Thyroid gland (tissue), 4 donors: ENCODE results near the gene UBE2A.

Experiments used
- CTCF ChIP-seq, 6 experiments: fragments of 200-600 bp in 3 of 6; fragments of 450-650 bp in 3 of 6; sonication (generic) in 3 of 6; IDR thresholded peaks; one replicate each; pipeline ENCODE4 v1.5.1; 2016 to 2019; ENCODE audit warnings: antibody characterized with exemption in 6 of 6, mild to moderate bottlenecking in 2 of 6, inconsistent platforms in 1 of 6, moderate library complexity in 1 of 6
- POLR2A ChIP-seq, 2 donors: fragments of 450-650 bp; IDR thresholded peaks; one replicate each; pipeline ENCODE4 v1.6.1; 2017; ENCODE audit warnings: antibody characterized with exemption in 2 of 2, mild to moderate bottlenecking in 2 of 2, moderate library complexity in 1 of 2

- TF ChIP-seq POLR2A (IDR thresholded peaks at IDR 0.05) (no peak), CTCF (IDR thresholded peaks at IDR 0.05) (no peak)
Measured at GRCh38 chrX:119602701-119603255, 28.4 kb downstream of the UBE2A start.
